H9 (cell line): Measurements from ENCODE around the gene PRKCA. TPM values are rescaled to one million over a fixed set of nuclear protein-coding genes. Genes with fewer than 3 reads are reported as not detected.

Experiments used
- DNase-seq: peaks from one replicate; pipeline ENCODE4 v3.0.0-alpha.2; 2017
- H2AFZ ChIP-seq: one replicate; pipeline ENCODE4 v1.6.1; 2013; ENCODE audit warnings: mild to moderate bottlenecking, low read length, control low read depth, moderate library complexity
- H2AK5ac ChIP-seq: 2 replicates; pipeline ENCODE4 v1.6.1; 2013; ENCODE audit warnings: low read length, control low read depth, mixed read lengths; ENCODE audit not compliant: insufficient read length
- H2BK120ac ChIP-seq: one replicate; pipeline ENCODE4 v1.6.1; 2013; ENCODE audit warnings: low read depth, mild to moderate bottlenecking, low read length, control low read depth, inconsistent platforms; ENCODE audit not compliant: poor library complexity, severe bottlenecking
- H2BK12ac ChIP-seq: 2 replicates; pipeline ENCODE4 v1.6.1; 2013; ENCODE audit warnings: low read length, control low read depth, mixed read lengths, low read depth; ENCODE audit not compliant: insufficient read length
- H2BK15ac ChIP-seq: 2 replicates; pipeline ENCODE4 v1.6.1; 2013; ENCODE audit warnings: low read depth, low read length, control low read depth
- H2BK20ac ChIP-seq: one replicate; pipeline ENCODE4 v1.6.1; 2013; ENCODE audit warnings: low read depth, mild to moderate bottlenecking, low read length, control low read depth, inconsistent platforms; ENCODE audit not compliant: poor library complexity, severe bottlenecking
- H2BK5ac ChIP-seq: 2 replicates; pipeline ENCODE4 v1.6.1; 2013; ENCODE audit warnings: low read length, control low read depth, mixed read lengths; ENCODE audit not compliant: insufficient read length
- H3K14ac ChIP-seq: 2 replicates; pipeline ENCODE4 v1.6.1; 2013; ENCODE audit warnings: low read length, control low read depth; ENCODE audit not compliant: insufficient read depth
- H3K18ac ChIP-seq: 2 replicates; pipeline ENCODE4 v1.6.1; 2013; ENCODE audit warnings: low read depth, mild to moderate bottlenecking, mixed read lengths, low read length, control low read depth; ENCODE audit not compliant: insufficient read length
- H3K23ac ChIP-seq: 2 replicates; pipeline ENCODE4 v1.6.1; 2013; ENCODE audit warnings: low read length, control low read depth, mixed read lengths, low read depth; ENCODE audit not compliant: insufficient read length
- H3K23me2 ChIP-seq: 2 replicates; pipeline ENCODE4 v1.6.1; 2013; ENCODE audit warnings: low read depth, mild to moderate bottlenecking, mixed read lengths, low read length, control low read depth; ENCODE audit not compliant: insufficient read length, poor library complexity, severe bottlenecking
- H3K27ac ChIP-seq: 2 replicates; pipeline ENCODE4 v1.5.1; 2013; ENCODE audit warnings: low read length, control low read depth, mixed read lengths, low read depth; ENCODE audit not compliant: insufficient read length
- H3K27me3 ChIP-seq: 2 replicates; pipeline ENCODE4 v1.6.1; 2013; ENCODE audit warnings: low read length, control low read depth, inconsistent platforms; ENCODE audit not compliant: insufficient read depth
- H3K4ac ChIP-seq: 2 replicates; pipeline ENCODE4 v1.6.1; 2013; ENCODE audit warnings: low read depth, mild to moderate bottlenecking, control low read depth, inconsistent platforms, low read length, moderate library complexity
- H3K4me1 ChIP-seq: 2 replicates; pipeline ENCODE4 v1.6.1; 2013; ENCODE audit warnings: low read length, control low read depth, inconsistent platforms; ENCODE audit not compliant: insufficient read depth
- H3K4me2 ChIP-seq: 2 replicates; pipeline ENCODE4 v1.6.1; 2013; ENCODE audit warnings: low read length, control low read depth, mixed read lengths; ENCODE audit not compliant: insufficient read length, insufficient read depth
- H3K56ac ChIP-seq: 2 replicates; pipeline ENCODE4 v1.6.1; 2013; ENCODE audit warnings: low read depth, mild to moderate bottlenecking, mixed read lengths, low read length, control low read depth; ENCODE audit not compliant: insufficient read length
- H3K79me1 ChIP-seq: 2 replicates; pipeline ENCODE4 v1.6.1; 2013; ENCODE audit warnings: low read depth, mild to moderate bottlenecking, moderate library complexity, low read length, control low read depth, inconsistent platforms; ENCODE audit not compliant: insufficient read depth, poor library complexity, severe bottlenecking
- H3K79me2 ChIP-seq: 2 replicates; pipeline ENCODE4 v1.6.1; 2013; ENCODE audit warnings: low read length, control low read depth, inconsistent platforms; ENCODE audit not compliant: insufficient read depth
- H3K9ac ChIP-seq: 2 replicates; pipeline ENCODE4 v1.6.1; 2013; ENCODE audit warnings: low read length, control low read depth, mixed read lengths; ENCODE audit not compliant: insufficient read length; ENCODE audit errors: extremely low read depth
- H3K9me3 ChIP-seq: one replicate; pipeline ENCODE4 v1.6.1; 2013; ENCODE audit warnings: low read depth, low read length, inconsistent platforms; ENCODE audit not compliant: control insufficient read depth
- H3T11ph ChIP-seq: one replicate; pipeline ENCODE4 v1.6.1; 2013; ENCODE audit warnings: mild to moderate bottlenecking, low read length, control low read depth, inconsistent platforms
- H4K20me1 ChIP-seq: one replicate; pipeline ENCODE4 v1.6.1; 2013; ENCODE audit not compliant: control insufficient read depth, insufficient read length, insufficient read depth
- H4K5ac ChIP-seq: 2 replicates; pipeline ENCODE4 v1.6.1; 2013; ENCODE audit warnings: low read depth, mild to moderate bottlenecking, mixed read lengths, low read length, control low read depth; ENCODE audit not compliant: insufficient read length
- H4K8ac ChIP-seq: replicated peaks from 2 replicates; pipeline ENCODE4 v1.6.1; 2013; ENCODE audit warnings: low read length, control low read depth, mixed read lengths, low read depth; ENCODE audit not compliant: insufficient read length
- H4K91ac ChIP-seq: 2 replicates; pipeline ENCODE4 v1.6.1; 2013; ENCODE audit warnings: low read depth, mild to moderate bottlenecking, moderate library complexity, mixed read lengths, low read length, control low read depth; ENCODE audit not compliant: insufficient read length
- H3K27ac Mint-ChIP-seq, 3 experiments: 2 replicates in 2 of 3; 3 replicates in 1 of 3; pipeline ENCODE4 v1.8.0; 2020 to 2021; ENCODE audit warnings: mixed read lengths in 3 of 3, mild to moderate bottlenecking in 1 of 3, moderate library complexity in 1 of 3
- H3K27me3 Mint-ChIP-seq: 2 replicates; pipeline ENCODE4 v1.8.0; 2021; ENCODE audit warnings: low read depth, mild to moderate bottlenecking, moderate library complexity, mixed read lengths
- H3K36me3 Mint-ChIP-seq, 3 experiments: 2 replicates in 2 of 3; 3 replicates in 1 of 3; pipeline ENCODE4 v1.8.0; 2020 to 2021; ENCODE audit warnings: low read depth in 3 of 3, mixed read lengths in 3 of 3; ENCODE audit not compliant: insufficient read depth in 1 of 3
- H3K4me1 Mint-ChIP-seq, 2 experiments: 2 replicates each; pipeline ENCODE4 v1.8.0; 2020; ENCODE audit warnings: mixed read lengths in 2 of 2
- H3K4me3 Mint-ChIP-seq, 2 experiments: 2 replicates in 1 of 2; 3 replicates in 1 of 2; pipeline ENCODE4 v1.8.0; 2020 to 2021; ENCODE audit warnings: mild to moderate bottlenecking in 2 of 2, mixed read lengths in 2 of 2, moderate library complexity in 1 of 2
- H3K9me3 Mint-ChIP-seq, 2 experiments: 2 replicates in 1 of 2; 3 replicates in 1 of 2; pipeline ENCODE4 v1.8.0; 2020; ENCODE audit warnings: mild to moderate bottlenecking in 2 of 2, mixed read lengths in 2 of 2, moderate library complexity in 1 of 2
- WGBS: extraction: QIAGEN DNeasy Blood & Tissue Kit; methylation state at CpG from one replicate; pipeline ENCODE4 v1.1.7; 2013; ENCODE audit warnings: missing lambda C conversion rate, low lambda C conversion rate, mixed read lengths; ENCODE audit not compliant: insufficient read length; ENCODE audit errors: extremely low coverage; 5-methylcytosine and 5-hydroxymethylcytosine counted together
- total RNA-seq: library from RNA; stranded (reverse); gene quantifications from 2 replicates; pipeline ENCODE4 v1.2.1, GENCODE V29; 2021
- TF ChIP-seq, protein P1 (sequence below): fragments of 200-600 bp; sonication (generic); conservative IDR thresholded peaks from 3 replicates; pipeline ENCODE4 v1.8.0; 2021; ENCODE audit warnings: antibody characterized with exemption, mild to moderate bottlenecking

The PRKCA gene
- total RNA-seq, 1 experiment from 2014 or later: 10.5 TPM

DNA sequence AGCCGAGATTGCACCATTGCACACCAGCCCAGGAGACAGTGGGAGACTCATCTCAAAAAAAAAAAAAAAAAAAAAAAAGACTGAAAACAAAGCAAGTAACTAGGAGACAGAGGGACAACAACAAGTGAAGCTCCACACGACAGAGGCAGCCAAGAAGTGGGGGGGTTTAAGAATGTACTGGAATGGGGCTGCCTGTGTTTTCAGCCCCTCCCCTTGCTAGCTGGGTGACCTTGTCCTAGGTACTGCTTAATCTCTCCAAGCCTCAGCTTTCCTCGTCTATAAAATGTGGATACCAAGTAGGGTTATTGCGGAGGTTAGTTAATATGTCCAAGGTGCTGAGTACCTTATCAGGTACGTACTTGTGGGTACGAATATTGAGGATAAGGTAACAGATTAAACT is 368.7 kb downstream of the PRKCA start:
- Histone ChIP-seq H3K4ac (no peak overlapping the region), H3K9me3 (no peaks in the 10 kb centered on the region), H3K18ac (no peak overlapping the region), H2BK20ac (no peak overlapping the region), H3K9ac (no peak overlapping the region), H3K23ac (no peak overlapping the region), H3K23me2 (no peaks in the 10 kb centered on the region), H2AFZ (no peak overlapping the region), H2BK5ac (no peak overlapping the region), H2BK120ac (no peak overlapping the region), H3K27me3 (no peaks in the 10 kb centered on the region), H2BK15ac (no peak overlapping the region), H2AK5ac (no peak overlapping the region), H3K14ac (no peak overlapping the region), H4K5ac (no peak overlapping the region), H3T11ph (no peak overlapping the region), H4K8ac (no peak overlapping the region), H3K79me2 (no peaks in the 10 kb centered on the region), H4K20me1 (no peaks in the 10 kb centered on the region), H3K27ac (no peak overlapping the region), H3K56ac (no peak overlapping the region), H3K4me2 (no peak overlapping the region), H3K4me1 (no peaks in the 10 kb centered on the region), H4K91ac (no peak overlapping the region), H3K79me1 (no peaks in the 10 kb centered on the region), H2BK12ac (no peak overlapping the region)
- no CpG with 5 or more reads among the region's 6 CpGs for WGBS
- peaks cover 15 to 24% of the 10 kb centered on the region in 2 experiments for H3K4me1 Mint-ChIP-seq
- no peaks in the 10 kb centered on the region for H3K27me3 Mint-ChIP-seq
- H3K27ac Mint-ChIP-seq: no peak overlapping the region
- no peak overlapping the region for H3K4me3 Mint-ChIP-seq
- H3K36me3 Mint-ChIP-seq: peaks cover 0 to 9% (median 1%) of the 10 kb centered on the region in 3 experiments; a peak in 3 of 7 replicates
- H3K9me3 Mint-ChIP-seq: peaks cover 2 to 8% of the 10 kb centered on the region in 2 experiments; a peak in 3 of 5 replicates
- TF ChIP-seq, protein P1, sequence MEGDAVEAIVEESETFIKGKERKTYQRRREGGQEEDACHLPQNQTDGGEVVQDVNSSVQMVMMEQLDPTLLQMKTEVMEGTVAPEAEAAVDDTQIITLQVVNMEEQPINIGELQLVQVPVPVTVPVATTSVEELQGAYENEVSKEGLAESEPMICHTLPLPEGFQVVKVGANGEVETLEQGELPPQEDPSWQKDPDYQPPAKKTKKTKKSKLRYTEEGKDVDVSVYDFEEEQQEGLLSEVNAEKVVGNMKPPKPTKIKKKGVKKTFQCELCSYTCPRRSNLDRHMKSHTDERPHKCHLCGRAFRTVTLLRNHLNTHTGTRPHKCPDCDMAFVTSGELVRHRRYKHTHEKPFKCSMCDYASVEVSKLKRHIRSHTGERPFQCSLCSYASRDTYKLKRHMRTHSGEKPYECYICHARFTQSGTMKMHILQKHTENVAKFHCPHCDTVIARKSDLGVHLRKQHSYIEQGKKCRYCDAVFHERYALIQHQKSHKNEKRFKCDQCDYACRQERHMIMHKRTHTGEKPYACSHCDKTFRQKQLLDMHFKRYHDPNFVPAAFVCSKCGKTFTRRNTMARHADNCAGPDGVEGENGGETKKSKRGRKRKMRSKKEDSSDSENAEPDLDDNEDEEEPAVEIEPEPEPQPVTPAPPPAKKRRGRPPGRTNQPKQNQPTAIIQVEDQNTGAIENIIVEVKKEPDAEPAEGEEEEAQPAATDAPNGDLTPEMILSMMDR: no peak
- DNase-seq: no peak
